Heart right ventricle (tissue), 16 donors: ENCODE data around the gene NDUFS3. TPM values are rescaled to one million over a fixed set of nuclear protein-coding genes. Genes with fewer than 3 reads are reported as not detected.

Experiments
- ATAC-seq, 8 donors: fragments of 200-7000 bp; cut with Tn5 transposase; one replicate each; pipeline ENCODE4 v1.9.1; 2020; ENCODE audit warnings: mild to moderate bottlenecking in 8 of 8, moderate library complexity in 8 of 8, moderate number of reproducible peaks in 1 of 8
- DNase-seq, 2 donors: peaks; one replicate each; pipeline ENCODE4 v3.0.0-alpha.2; 2020
- H3K27ac ChIP-seq, 10 donors: fragments of 200-600 bp; sonication (generic) in 2 of 10; one replicate each; pipeline versions ENCODE4 v1.5.0 to v1.8.0; 2020 to 2022; ENCODE audit warnings: mild to moderate bottlenecking in 3 of 10
- H3K27me3 ChIP-seq, 7 donors: fragments of 200-600 bp; one replicate each; pipeline ENCODE4 v1.8.0; 2021 to 2022; ENCODE audit warnings: mild to moderate bottlenecking in 2 of 7
- H3K36me3 ChIP-seq, 9 donors: fragments of 200-600 bp; sonication (generic) in 1 of 9; one replicate each; pipeline versions ENCODE4 v1.5.0 to v1.8.0; 2020 to 2022; ENCODE audit warnings: mild to moderate bottlenecking in 2 of 9
- H3K4me1 ChIP-seq, 9 donors: fragments of 200-600 bp; sonication (generic) in 1 of 9; one replicate each; pipeline versions ENCODE4 v1.5.0 to v1.8.0; 2020 to 2022; ENCODE audit warnings: mild to moderate bottlenecking in 4 of 9
- H3K4me3 ChIP-seq, 10 donors: fragments of 200-600 bp; sonication (generic) in 2 of 10; one replicate each; pipeline versions ENCODE4 v1.5.0 to v1.8.0; 2020 to 2022; ENCODE audit warnings: mild to moderate bottlenecking in 7 of 10, moderate library complexity in 2 of 10
- H3K9me3 ChIP-seq, 11 donors: fragments of 200-600 bp in 10 of 11; sonication (generic) in 2 of 11; one replicate each; pipeline versions ENCODE4 v1.5.0 to v1.8.0; 2013 to 2022; ENCODE audit warnings: mild to moderate bottlenecking in 2 of 11, control low read depth in 1 of 11, moderate library complexity in 1 of 11
- WGBS, 2 donors: extraction: QIAGEN DNeasy Blood & Tissue Kit; methylation state at CpG; one replicate each; pipeline ENCODE4 v1.1.7; 2013; ENCODE audit warnings: inconsistent platforms in 1 of 2; 5-methylcytosine and 5-hydroxymethylcytosine counted together
- intact Hi-C, 10 donors: fragments of 100-400 bp; cut with DNase I; formaldehyde crosslinking; loops; one replicate each; pipeline versions ENCODE4 v1.11.1 to v1.14.2; 2022
- polyA plus RNA-seq, 2 donors: library from polyadenylated mRNA; stranded (reverse); fragments of 200-250 nt; gene quantifications; one replicate each; pipeline ENCODE4 v1.2.3, GENCODE V29; 2013
- total RNA-seq, 10 donors: library from RNA; stranded (reverse); fragmentation: NEBNext Ultra II Directional in 3 of 10; extraction: Animal tissue kit (Norgen Biotek cat#: 25700) in 3 of 10; gene quantifications; one replicate each; pipeline versions ENCODE4 v1.2.1 to v1.2.4, GENCODE V29; 2021 to 2023
- TF ChIP-seq, protein P1 (sequence below), 9 donors: fragments of 200-600 bp; sonication (generic) in 2 of 9; IDR thresholded peaks; one replicate each; pipeline versions ENCODE4 v1.5.0 to v1.8.0; 2021 to 2022; ENCODE audit warnings: antibody characterized with exemption in 9 of 9, mild to moderate bottlenecking in 5 of 9, moderate library complexity in 1 of 9
- donor health status: Arrhythmogenic right ventricular cardiomyopathy.
- donor health status: ischemic (EF 13 %, LVEDD 7.1; RV severe dilation, severe dysfunction).
- donor health status: healthy with polysubstance abuse.
- donor health status: DM: no; HTN: yes; CAD: no.
- donor health status: DM: no; HTN: no; CAD: no.
- donor health status: ischemic (EF 25% LVEDD 6.9; RV normal size, moderate dysfunction).
- donor health status: ischemic (EF 25% LVEDD 5.7; RV mildly dilated, moderate dysfunction).
- donor health status: healthy.
- donor health status: DM: yes; HTN: yes; CAD: no.
- donor health status: Ischemic cardiomyopathy.
- donor health status: ischemic (EF 35%, LVEDD 5.7; RV mildly dilated, moderate dysfunction).
- donor health status: nonischemic (EF 11% LVEDD 7.7; RV severe dilation, severe dysfunction).
- donor health status: DM: yes; HTN: yes; CAD: no.
- donor health status: PGD.
- donor health status: ischemic (EF 29% LVEDD 5.4; RV normal size, mild dysfunction).
- donor health status: nonischemic (EF 23%, LVEDD 6.1; RV moderate dilation, normal function).

The NDUFS3 gene
- total and polyA plus RNA-seq, 12 donors: 171 to 570 (median 294) TPM

DNA sequence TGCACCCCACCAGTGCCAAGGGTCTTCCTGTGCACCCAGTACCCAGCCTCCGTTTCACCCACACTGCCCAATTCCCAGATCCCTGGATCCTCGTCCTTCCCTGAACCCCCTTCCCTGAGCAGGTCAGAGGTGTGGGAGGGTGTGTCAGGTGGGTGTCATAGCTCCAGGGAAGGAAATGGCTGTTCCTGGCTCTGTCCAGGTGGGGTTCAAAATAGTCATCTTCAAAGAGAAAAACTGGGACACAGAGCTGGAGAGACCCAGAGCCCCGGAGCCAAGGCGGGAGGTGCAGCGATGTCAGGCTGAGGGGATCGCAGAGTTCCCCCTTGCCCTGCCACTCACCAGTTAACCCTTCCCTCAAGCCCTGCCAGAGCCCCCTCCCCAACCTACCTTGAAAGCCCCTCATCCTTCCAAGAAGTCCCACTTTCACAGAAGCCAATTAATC is 14.6 kb downstream of the NDUFS3 start:
- WGBS, 2 donors: 11 to 14% methylated on average over 6 of the region's 6 CpGs

GRCh38 chr11:47593934-47594855 is 15.3 kb downstream of the NDUFS3 start, which contains the start of gene C1QTNF4:
Gene C1QTNF4 (minus strand): TSS chr11:47594411. CDS start chr11:47590810, 3,601 bp downstream.
- 3 to 4% methylated on average over 47 to 48 of the region's 48 CpGs for WGBS, 2 donors
- no peak for DNase-seq
- peaks cover 0 to 60% (median 50%) of the 10 kb centered on the region in 7 donors for H3K27me3 ChIP-seq
- no peaks in the 10 kb centered on the region for H3K36me3 ChIP-seq
- TF ChIP-seq, protein P1, sequence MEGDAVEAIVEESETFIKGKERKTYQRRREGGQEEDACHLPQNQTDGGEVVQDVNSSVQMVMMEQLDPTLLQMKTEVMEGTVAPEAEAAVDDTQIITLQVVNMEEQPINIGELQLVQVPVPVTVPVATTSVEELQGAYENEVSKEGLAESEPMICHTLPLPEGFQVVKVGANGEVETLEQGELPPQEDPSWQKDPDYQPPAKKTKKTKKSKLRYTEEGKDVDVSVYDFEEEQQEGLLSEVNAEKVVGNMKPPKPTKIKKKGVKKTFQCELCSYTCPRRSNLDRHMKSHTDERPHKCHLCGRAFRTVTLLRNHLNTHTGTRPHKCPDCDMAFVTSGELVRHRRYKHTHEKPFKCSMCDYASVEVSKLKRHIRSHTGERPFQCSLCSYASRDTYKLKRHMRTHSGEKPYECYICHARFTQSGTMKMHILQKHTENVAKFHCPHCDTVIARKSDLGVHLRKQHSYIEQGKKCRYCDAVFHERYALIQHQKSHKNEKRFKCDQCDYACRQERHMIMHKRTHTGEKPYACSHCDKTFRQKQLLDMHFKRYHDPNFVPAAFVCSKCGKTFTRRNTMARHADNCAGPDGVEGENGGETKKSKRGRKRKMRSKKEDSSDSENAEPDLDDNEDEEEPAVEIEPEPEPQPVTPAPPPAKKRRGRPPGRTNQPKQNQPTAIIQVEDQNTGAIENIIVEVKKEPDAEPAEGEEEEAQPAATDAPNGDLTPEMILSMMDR (IDR thresholded peaks at IDR 0.05): no peak
- H3K4me3 ChIP-seq: peak within 1 kb of the TSS in 7 of 10 donors; percentile 15 to 34 (median 21)
- intact Hi-C loops: no loop called here
- H3K9me3 ChIP-seq: no peaks in the 10 kb centered on the region
- peaks cover 2 to 23% (median 18%) of the 10 kb centered on the region in 9 donors for H3K4me1 ChIP-seq
- no peak for ATAC-seq
- no peak within 1 kb of the TSS for H3K27ac ChIP-seq

More for the DNA sequence above, 14.6 kb downstream of the NDUFS3 start:
- Histone ChIP-seq H3K27me3 (peaks cover 0 to 62% (median 50%) of the 10 kb centered on the region in 7 donors), H3K4me3 (peak overlapping the region in 2 of 10 donors; percentile 16 to 34), H3K9me3 (no peaks in the 10 kb centered on the region), H3K36me3 (no peaks in the 10 kb centered on the region), H3K4me1 (peaks cover 2 to 26% (median 18%) of the 10 kb centered on the region in 9 donors), H3K27ac (no peak overlapping the region)
- DNase-seq: no peak
- intact Hi-C loops: no loop called here
- ATAC-seq: no peak
- TF ChIP-seq, protein P1 (IDR thresholded peaks at IDR 0.05): no peak

- H3K9me3 ChIP-seq: no peaks in the 10 kb centered on the region
- H3K27ac ChIP-seq: no peak overlapping the region
- peaks cover 0 to 52% (median 42%) of the 10 kb centered on the region in 7 donors for H3K27me3 ChIP-seq
- ATAC-seq: peak; percentile 72 to 94 (median 84)
- H3K36me3 ChIP-seq: no peaks in the 10 kb centered on the region
- H3K4me1 ChIP-seq: peaks cover 2 to 23% (median 18%) of the 10 kb centered on the region in 9 donors
- WGBS, 2 donors: 39 to 44% methylated on average over 7 of the region's 7 CpGs
- no peak overlapping the region for H3K4me3 ChIP-seq
- TF ChIP-seq, protein P1 (IDR thresholded peaks at IDR 0.05): peak in 1 of 9 donors; percentile 5
- DNase-seq: peak; percentile 35 to 42
- intact Hi-C loops: no loop called here
Observed at GRCh38 chr11:47595029-47595428, 16.2 kb downstream of the NDUFS3 start.

DNA sequence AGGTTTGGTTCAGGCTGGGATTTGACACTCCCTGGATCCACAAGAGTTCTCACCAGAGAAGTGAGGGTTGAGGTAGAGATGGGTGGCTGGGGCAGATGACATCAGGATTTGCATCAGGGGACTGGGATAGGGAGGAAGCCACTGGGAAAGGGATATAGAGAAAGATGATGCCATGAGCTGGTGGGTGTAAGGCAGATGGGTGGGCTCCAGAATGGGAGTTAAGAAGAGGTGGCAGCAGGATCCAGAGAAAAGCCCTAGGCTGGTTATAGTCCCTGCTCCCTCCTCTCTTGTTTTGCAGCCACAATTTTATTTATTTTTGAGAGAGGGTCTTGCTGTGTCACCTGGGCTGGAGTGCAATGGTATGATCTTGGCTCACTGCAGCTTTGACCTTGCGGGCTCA is 17.1 kb downstream of the NDUFS3 start:
- DNase-seq (no peak), ATAC-seq (no peak)
- TF ChIP-seq, protein P1 (IDR thresholded peaks at IDR 0.05): no peak
- intact Hi-C loops: no loop called here
- Histone ChIP-seq H3K27me3 (peaks cover 0 to 42% (median 34%) of the 10 kb centered on the region in 7 donors), H3K4me3 (no peak overlapping the region), H3K27ac (no peak overlapping the region), H3K4me1 (peaks cover 2 to 23% (median 18%) of the 10 kb centered on the region in 9 donors), H3K9me3 (no peaks in the 10 kb centered on the region), H3K36me3 (no peaks in the 10 kb centered on the region)
- 100% methylated on average over 1 of the region's 1 CpG for WGBS, 2 donors
